D341Med (cell line): ENCODE data around the gene ZNF284.
A peak's percentile ranks its signal among the peaks of the same experiment; 100 is the strongest.

Experiments used
- DNase-seq: peaks from one replicate; pipeline ENCODE4 v3.0.0; 2012; ENCODE audit warnings: low spot score

Gene ZNF284

GRCh38 chr19:44071824-44072542 lies at the start of gene ZNF284:
Gene ZNF284 (plus strand): TSS chr19:44072159. CDS start chr19:44076390, 4,231 bp downstream.
- peak; percentile 93 for DNase-seq

- DNase-seq: no peak
These were observed 47.1 kb upstream of the ZNF284 start for GRCh38 chr19:44024900-44025216.

DNA sequence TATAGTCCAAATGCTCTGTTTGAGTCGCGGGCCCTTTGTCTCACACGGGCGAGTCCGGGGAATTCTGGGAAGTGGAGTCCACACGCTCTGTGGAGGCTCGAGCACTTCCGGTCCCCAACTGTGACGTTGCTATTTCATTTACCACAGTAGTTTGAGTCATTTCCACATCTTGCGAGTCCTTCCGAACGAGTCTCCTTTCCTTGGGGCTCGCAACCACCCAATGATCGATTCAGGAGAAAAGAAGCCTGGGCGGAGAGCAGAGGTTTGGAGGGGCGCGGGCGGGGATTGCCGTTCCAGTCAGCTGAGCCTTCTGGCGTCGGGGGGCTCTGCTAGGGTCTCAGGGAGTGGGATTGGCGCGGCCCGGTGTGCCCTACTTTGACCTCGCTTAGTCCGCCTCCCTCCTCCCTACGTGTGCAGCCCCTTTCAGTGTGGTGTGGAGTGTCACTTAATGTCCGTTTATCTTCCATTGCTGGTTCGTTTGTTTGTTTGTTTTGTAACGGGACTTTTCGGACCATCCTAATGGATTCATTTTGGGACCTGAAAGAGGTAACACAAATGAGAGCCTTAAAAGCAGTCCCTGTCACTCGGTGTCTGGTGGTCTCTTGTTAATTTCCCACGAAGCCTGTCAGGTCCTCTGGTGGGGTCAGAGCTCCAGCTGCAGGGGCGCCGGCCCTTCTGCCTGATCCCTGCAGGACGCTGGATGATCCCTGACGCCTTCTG lies 46.6 kb upstream of the ZNF284 start, which contains the start of gene ZNF222:
TSS of gene ZNF222 (plus strand) at position 163 of the 720 bp plus-strand sequence. CDS start at position 221, 58 bp downstream.
- DNase-seq: peak; percentile 86

DNA sequence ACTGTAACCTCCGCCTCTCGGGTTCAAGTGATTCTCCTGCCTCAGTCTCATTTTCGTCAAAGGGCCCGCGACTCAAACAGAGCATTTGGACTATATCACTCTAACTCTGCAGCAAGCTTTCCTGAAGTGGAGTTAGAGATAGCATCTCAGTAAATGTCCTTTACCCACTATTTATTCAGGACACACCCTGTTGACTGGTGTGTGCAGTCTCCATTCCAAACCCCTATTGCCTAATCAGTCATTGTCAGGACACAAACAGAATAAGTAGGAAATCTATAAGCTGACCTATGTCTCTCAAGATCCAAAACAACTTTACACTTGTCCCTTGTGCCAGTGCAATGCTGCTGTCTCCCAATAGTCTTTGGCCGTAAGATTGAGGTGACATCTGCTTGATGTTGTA lies 45.3 kb upstream of the ZNF284 start:
- DNase-seq: no peak

GRCh38 chr19:44032001-44032610 lies 39.9 kb upstream of the ZNF284 start:
- DNase-seq: no peak

GRCh38 chr19:44042147-44042546 lies 29.8 kb upstream of the ZNF284 start:
- no peak for DNase-seq

- DNase-seq: no peak
These were observed 21.0 kb upstream of the ZNF284 start for GRCh38 chr19:44050740-44051649.

- DNase-seq: peak; percentile 96
These were observed 20.1 kb upstream of the ZNF284 start, which contains the start of gene ZNF223 for GRCh38 chr19:44051650-44052402. Gene ZNF223 (plus strand): TSS chr19:44052036. CDS start chr19:44055177, 3,141 bp downstream.

- no peak for DNase-seq
These were observed 16.1 kb upstream of the ZNF284 start for GRCh38 chr19:44055870-44056269.

DNA sequence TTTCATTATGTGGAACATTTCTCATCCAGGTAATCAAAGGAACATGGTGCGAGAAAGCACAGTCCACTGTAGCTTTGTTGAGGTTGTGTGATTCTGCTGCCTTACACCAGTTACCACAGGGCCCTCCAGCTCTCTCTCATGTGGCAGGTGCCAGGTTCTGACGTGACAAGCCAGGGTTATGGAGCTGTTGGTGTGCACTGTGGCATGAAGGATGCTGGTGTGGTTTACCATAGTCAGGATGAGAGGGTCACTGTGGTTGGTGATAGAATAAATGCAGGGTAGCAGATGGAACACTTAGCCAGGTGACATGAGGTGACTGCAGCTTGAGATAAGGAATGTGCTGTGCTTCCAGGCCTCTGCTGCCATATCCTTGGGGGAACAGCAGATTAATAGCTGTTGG lies 12.7 kb upstream of the ZNF284 start:
- no peak for DNase-seq

DNA sequence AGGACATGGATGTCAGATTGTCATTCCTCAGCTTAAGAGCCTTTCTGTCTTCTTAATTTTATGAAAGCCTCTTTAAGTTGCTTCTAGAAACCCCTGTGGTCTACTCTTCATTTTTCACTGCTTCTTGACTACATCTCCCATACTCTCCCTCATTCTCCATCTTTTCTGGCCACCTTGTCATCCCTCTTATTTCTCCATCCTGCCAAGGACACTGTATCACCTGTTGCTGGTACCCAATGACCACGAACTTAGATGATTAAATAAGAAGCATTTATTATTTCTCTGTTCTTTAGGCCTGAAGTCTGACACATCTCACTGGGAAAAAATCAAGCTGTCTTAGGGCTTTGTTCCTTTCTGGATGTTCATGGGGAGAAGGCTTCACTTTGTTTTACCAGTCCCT lies 10.9 kb upstream of the ZNF284 start:
- no peak for DNase-seq

- DNase-seq: no peak
These were observed 5.7 kb upstream of the ZNF284 start for GRCh38 chr19:44066305-44066704.

GRCh38 chr19:44069415-44069814 lies 2.5 kb upstream of the ZNF284 start:
- no peak for DNase-seq

- peak; percentile 42 for DNase-seq
These were observed 813 bp downstream of the ZNF284 start for GRCh38 chr19:44072543-44073401.

DNA sequence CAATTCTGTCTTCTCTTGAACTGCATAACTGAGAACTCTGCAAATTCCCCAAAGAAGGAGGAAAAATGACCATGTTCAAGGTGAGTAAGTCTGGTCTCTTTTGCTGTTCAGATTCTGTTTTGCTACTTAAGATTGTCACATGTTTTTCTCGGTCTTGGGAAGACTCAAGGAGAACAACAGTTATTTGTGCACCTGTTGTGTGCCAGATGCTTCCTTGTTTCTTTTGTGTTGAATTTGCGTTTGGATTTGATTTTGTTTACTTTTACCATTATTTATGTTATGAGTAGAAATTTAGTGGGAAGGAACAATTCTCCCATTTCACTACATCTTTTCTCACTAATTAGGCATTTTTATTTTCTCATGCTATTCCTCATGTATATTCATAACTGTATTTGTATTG lies 4.4 kb downstream of the ZNF284 start:
- DNase-seq: no peak

DNA sequence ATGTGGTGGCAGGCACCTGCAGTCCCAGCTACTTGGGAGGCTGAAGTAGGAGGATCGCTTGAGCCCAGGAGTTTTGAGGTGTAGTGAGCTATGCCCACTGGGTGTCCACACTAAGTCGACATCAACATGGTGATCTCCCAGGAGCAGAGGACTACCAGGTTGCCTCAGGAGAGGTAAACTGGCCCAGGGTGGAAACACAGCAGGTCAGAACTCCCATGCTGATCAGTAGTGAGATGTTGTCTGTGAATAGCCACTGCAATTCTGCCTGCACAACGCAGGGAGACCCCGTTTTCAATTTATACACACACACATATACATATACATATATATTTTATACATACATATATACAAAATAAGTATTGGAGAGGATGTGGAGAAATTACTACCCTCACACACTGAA lies 20.1 kb downstream of the ZNF284 start:
- DNase-seq: no peak

- DNase-seq: peak; percentile 92
These were observed 22.2 kb downstream of the ZNF284 start, which contains the start of gene ZNF224 for GRCh38 chr19:44093931-44094765. Gene ZNF224 (plus strand): TSS chr19:44094361. CDS start chr19:44097874, 3,513 bp downstream.

- no peak for DNase-seq
These were observed 35.8 kb downstream of the ZNF284 start for GRCh38 chr19:44107751-44108150.

GRCh38 chr19:44109458-44109857 lies 37.5 kb downstream of the ZNF284 start:
- no peak for DNase-seq
